GM21723 (cell line): ENCODE data around the gene SDSL.

Experiments
- ATAC-seq: cut with Tn5 transposase; IDR thresholded peaks from one replicate; pipeline ENCODE4 v1.9.1; 2021; ENCODE audit warnings: mild to moderate bottlenecking, moderate library complexity; ENCODE audit not compliant: unreplicated experiment

The SDSL gene

DNA sequence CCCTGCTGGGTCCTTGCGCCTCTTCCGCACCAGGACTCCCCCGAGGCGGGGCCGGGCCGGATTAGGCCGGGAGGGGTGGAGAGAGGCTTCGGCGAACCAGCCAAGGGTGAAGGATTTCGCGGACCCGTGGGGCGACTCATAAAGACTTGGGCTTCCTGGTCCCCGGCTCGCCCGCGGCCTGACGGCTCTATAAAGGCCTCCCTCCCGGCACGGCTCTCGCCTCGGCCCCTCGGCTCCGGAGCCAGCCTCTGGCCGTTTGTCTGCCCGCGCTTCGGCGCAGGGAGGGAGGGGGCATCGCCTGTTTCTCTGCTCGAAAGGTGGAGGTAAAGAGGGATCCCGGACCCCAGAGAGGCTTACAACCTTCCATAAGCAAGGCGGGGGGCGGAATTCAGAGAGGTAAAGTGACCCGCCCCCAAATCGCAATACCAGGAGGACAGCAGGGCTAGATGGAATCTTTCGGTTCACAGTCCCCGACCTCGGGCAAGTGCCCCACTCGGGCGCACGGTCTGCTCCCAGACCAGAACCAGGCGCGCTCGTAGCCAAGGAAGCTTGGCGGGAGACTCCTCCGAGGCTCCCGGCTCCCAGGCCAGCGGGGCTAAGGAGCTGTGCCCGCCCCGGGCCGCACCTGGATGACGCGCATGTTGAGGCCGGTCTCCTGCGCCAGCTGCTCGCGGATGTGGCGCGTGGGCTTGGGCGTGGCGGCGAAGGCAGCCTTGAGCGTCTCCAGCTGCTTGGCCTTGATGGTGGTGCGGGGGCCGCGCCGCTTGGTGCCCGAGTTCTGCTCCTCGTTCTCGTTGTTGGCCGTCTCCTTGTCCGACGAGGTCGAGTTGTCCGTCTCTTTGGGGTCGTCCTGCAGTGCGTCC, 45.6 kb downstream of the SDSL start:
- no peak for ATAC-seq

DNA sequence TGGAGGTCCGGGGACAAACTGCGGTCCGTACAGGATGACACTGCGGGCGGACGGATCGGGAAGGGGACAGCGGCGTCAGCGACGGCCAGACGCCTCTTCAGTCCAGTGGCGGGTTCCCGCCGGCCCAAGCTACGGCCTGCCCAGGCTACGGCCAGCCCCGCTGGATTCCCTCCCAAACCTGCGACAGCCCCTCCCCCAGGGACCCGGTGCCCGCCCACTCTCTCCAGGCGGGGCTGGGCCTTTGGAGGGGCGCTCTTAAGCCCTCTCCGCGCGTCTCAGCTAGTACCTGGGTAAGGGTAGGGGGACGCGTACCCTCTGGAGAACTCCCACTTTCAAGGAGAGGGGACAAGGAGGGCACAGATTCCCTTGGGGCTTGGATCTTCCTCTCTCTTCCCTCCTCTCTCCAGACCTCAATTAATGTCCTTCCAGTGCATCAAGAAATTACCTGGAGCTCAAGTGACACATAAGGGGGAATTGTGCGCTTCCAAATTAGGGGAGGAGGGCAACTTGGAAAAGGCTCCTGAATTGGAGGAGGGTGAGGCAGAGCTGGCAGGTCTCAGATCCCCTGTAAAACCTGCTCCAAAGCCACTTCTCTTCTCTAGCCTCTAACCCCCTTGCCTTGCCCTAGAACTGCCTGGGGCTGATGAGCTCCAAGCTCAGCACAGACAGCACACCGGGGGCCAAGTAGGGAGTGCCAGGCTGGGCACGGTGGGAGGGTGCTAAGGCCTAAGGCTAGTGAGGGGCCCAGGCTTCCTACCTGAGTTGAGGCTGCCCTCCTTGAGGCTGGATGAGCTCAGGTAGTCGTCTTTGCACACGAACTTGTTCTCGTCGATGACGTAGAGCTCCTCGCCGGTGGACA, 46.4 kb downstream of the SDSL start:
- ATAC-seq, result no peak

GRCh38 chr12:113469224-113469948, 47.2 kb downstream of the SDSL start:
- no peak for ATAC-seq

GRCh38 chr12:113469949-113470743, 48.0 kb downstream of the SDSL start:
- no peak for ATAC-seq

DNA sequence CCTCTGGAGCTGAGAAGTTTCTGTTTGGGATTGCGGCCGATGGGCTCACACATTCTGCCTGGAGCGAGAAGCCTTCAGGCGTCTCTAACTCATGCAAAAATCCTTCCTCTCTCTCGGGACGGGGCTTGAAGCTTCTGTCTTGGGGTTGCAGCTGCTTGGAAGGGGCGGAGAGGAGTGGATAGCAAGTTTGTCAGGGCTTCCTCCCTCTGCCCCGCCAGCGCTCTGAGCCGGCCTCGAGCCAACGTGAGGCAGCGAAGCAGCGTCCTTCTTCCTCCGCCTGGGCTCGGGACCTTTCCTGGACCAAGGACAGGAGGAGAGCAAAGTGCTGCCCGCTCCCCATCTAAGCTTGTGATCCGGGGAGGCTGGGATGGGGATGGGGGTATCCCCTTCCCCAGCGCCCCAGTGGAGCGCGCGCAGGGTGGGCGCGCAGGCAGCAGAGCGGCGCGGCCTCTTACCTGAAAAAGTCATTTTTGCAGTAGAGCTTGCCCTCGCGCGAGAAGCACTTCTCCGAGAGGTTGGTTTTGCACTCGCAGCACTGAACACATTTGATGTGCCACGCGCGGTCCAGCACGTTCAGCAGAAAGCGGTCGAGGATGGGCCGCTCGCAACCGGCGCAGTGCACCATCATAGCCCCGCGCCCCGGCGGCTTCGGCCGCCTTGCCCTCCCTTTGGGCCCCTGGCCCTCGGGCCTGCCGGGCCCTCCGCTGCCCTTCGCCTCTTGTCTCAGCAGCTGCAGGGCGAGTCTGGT, 48.9 kb downstream of the SDSL start:
- no peak for ATAC-seq

DNA sequence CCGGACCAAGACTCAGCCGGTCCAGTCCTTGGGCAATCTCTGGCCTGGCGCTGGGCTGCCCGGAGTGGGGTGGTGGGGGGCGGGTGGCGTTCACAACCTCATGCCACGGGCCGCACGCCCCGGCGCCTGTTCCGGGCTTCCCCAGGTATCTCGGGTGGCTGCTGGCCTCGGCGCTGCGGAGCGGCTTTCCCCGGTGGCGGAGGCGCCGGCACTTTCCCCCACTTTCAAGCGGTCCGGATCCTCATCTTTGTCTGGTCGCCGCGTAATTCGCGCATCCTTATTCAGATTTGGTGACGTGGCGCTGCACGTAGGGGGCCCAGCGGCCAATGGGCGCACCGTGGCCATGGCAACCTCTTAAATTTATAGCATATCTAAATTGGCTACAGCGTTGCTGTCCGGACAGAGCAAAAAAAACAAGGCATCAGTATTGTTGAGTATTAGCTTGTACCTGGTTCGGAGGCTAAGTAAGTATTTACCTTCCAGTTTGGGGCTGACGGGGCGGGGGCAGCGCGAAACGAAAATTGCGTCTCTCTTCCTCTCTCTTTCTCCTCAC, 49.5 kb downstream of the SDSL start, which contains the start of gene LHX5:
LHX5 (minus strand) TSS at position 253 of the 553 bp plus-strand sequence. CDS start 373 bp downstream, outside the sequence.
- no peak for ATAC-seq

DNA sequence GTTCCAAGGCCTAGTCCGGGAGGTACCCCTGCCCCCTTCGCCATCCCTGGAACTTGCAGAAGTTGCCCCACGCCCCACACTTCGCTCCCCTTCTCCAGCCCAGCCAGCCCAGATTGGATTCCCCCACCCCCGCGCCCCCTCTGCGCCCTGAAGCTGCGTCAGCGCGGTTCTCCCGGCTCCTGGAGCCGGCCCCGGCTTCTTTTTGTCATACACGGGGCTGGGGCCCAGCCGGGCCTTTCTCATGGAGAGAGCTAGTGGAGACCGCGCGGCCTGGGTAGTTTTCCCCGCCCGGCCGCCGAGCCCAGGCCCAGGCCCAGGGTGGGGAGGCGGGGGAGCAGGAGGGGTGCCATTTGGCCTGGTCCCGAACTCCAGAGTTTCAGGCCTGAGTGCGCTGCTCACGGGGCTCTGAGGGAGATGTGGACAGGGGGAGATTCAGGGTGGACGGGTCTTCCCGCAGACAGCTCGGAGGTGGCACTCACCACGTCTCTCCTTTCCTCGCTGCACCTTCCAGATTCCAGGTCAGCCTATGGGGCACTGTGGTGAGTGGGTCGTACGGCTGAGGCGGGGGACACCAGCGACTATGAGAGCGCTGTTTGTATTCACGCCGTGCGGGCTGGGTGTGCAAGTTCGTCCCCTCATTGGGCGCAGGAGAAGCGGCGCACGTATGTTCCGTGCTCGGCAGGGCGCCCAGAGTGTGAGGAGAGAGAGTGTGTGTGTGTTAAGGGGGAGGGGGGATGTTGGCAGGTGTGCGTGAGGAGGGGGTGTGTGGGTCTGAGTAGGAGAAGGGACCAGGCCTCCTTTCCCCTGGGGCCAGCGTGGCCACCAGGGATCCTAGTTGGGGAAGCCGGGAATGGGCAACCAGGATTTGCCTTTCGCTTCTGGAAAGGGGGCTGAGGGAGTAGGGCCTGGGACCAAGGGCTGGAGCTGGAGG, 50.3 kb downstream of the SDSL start:
- no peak for ATAC-seq

DNA sequence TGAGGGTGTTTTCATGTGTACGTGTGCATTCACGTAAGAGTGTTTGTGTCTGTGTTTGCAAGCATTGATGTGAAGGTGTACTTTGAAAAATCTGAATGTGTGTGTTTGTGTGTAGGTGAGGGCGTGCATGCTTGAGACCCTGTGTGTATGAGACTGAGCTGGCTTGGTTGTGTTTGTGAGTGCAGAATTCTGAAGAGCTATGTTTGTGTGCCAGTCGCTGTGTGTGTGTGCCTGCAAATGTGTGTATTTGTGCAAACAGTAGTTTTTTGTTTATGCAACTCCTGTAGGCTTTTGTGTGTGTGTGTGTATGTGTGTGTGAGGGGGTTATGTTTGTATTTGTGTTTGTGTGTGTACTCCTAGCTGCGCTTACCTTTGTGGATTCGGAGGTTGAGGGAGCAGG, 51.2 kb downstream of the SDSL start:
- no peak for ATAC-seq

GRCh38 chr12:113473942-113474341, 51.8 kb downstream of the SDSL start:
- ATAC-seq, result no peak

DNA sequence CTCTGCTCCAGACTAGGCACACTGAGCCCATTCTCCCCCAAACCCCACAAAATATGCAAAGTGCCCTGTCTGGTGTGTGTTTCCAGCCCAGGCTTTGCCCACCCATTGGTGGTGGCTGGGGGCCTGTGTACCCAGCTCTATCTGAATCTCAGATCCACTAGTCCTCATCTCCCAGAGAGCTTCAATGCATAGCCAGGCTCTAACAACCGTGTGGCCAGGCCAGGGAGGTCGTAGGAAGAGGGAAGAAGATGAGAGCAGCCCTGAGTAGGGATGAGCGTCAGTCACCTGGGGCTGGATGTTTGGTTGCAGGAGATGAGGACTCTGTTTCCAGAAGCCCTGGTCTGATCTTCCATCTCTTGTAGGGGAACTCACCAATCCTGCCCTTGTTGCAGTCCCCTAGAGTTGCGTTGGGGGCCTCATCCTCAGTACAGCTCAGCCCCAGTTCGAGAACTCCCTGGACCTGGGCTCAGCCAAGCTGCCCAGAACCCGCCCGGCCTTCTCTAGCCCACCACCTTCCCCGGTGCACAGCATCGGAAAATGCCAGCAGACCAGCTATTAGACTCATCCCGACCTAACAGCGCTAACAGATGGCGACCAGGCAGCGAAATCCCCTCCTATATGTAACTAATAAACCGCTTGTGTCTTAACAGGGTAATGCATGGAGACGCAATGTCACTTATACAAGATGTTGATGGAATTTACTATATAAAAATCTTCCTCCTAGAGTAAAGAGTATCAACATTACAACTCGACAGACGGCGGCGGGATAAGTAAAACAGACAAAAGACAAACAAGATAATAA, 52.7 kb downstream of the SDSL start:
- ATAC-seq, result no peak

GRCh38 chr12:113475451-113476175, 53.4 kb downstream of the SDSL start:
- no peak for ATAC-seq

- ATAC-seq, result no peak
These were observed 54.2 kb downstream of the SDSL start for GRCh38 chr12:113476176-113476986.

DNA sequence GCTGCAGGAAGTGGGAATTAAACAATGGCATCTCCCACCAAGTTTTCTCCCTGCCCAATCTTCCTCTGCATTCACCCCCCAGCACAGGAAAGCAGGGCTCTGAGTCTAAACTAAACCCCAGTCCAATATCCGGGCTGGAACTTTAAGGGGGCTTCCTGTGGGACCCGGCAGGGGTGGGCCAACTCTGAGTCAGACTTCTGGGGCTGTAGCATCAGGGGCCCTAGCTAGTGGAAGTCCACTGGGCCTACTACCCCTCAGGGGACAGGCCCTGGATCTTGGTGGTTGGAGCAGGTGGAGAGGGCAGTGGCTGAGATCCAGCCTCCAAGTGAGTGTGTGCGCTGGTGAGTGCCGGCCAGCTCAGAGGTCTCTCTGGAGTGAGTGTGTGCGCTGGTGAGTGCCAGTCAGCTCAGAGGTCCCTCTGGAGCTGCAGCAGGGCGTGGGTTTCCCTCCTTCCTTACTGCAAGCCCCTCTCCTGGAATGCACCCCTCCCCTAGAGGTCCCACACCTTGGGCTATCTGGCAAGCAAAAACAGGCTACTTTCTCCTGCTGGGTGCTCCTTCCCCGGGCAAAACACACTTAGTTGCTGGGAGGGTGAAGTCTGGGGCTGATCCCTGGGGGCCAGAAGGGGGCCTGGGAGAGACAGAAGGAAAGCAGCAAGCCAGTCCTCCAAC, 55.1 kb downstream of the SDSL start:
- no peak for ATAC-seq

GRCh38 chr12:113477842-113478215, 55.6 kb downstream of the SDSL start:
- no peak for ATAC-seq

DNA sequence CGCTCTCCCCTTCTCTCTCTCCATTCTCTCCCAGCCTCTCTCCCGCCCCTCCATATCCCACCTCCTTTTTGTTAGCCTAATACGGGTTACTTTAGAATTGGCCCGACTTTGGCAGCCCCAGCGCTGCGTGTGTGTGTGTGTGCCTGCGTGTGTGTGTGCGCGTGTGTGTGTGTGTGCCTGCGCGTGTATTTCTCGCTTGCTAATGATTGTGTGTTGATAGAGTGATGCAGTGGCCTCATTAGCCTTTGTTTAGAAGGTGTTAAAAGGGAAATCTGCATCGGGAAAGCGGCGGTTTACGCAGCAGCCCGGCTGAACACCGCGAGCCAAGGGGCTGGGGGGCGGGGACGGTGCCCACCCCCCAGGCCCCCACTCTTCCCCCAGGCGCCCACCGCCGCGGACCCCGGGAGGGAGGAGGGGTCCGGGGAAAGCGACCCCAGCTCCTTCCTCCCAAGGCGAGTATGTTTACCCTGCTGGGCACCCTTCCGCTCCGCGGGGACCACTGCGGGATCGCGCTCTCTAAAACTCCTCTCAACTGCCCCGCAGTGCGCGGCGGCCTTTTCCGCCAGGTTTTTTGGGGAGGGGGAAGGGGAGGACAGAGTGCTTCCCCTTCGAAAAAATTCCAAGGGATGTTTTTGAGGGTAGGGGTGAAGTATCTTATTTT, 56.3 kb downstream of the SDSL start:
- ATAC-seq, result no peak
